NCI-H2107 (cell line): ENCODE results near the gene MTCL1.
"Not testable (repeated sequence)": the region's sequence is repeated elsewhere in the genome, so short reads cannot be mapped to it uniquely, and the experiment has no call there.

ENCODE experiments used
- DNase-seq: peaks from one replicate; lab custom pipeline; 2025; lab: John Stamatoyannopoulos, UW

The MTCL1 gene

DNA sequence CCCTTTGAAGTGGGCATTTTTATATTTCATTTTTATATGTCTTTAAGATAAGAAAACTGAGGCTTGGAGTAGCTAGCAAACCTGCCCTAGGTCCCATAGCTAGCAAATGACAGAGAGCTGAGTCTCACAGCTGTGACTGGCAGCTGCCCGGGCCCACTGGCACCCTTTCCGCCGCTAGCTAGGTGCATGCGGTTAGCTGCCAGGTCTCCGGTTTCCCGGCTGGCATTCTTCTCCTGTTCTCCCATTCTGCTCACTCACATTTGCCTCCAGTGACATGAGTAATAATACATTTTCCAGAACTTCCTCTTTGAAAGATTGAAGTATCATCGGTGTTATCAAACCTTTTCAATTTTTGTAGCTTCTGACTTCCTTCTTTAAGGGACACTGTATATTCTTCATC, 38.7 kb downstream of the MTCL1 start:
- no peak for DNase-seq

DNA sequence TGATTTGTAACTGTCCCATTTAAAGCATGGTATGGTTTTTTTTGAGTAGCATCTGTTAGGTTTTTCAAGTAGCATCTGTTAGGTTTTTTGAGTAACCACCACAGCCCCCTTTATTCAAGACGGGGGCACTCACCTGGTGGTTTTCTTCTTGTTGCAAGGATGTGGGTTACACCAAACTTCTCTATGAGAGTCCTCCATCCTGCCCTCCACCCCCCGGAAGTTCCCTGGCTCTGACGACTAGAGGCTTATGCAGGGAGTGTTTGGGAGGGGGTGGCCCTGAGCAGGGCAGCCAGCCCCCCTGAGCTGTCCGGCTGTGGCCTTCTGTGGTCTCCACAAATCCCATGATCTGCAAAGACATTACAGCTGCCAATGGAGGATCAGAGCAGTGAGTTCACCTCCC, 39.3 kb downstream of the MTCL1 start:
- DNase-seq: no peak

DNA sequence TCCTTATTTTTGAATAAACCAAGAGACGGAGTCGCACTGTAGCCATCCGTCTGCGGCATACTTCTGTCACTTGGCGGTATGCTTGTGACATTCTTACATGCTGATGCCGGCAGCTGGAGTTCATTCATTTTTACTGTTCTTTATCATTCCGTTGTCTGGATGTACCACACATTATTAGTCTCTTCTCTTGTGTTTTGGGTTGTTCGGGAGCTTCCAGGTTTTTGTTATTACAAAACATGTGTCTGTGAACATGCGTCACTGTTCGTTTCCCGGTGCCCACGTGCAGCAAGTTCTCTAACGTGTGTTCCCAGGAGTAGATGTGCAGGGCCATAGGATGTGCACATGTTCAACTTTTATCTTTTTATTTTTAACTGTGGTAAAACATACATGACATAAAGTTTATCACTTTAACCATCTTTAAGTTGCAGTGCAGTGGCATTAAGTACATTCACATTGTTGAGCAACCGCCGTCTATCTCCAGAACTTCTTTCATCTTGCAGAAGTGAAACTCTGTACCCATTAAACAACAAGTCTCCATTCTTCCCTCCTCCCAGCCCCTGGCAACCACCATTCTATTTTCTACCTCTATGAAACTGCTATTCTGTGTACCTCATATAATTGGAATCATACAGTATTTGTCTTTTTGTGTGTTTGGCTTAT, 40.1 kb downstream of the MTCL1 start:
- DNase-seq: no peak

DNA sequence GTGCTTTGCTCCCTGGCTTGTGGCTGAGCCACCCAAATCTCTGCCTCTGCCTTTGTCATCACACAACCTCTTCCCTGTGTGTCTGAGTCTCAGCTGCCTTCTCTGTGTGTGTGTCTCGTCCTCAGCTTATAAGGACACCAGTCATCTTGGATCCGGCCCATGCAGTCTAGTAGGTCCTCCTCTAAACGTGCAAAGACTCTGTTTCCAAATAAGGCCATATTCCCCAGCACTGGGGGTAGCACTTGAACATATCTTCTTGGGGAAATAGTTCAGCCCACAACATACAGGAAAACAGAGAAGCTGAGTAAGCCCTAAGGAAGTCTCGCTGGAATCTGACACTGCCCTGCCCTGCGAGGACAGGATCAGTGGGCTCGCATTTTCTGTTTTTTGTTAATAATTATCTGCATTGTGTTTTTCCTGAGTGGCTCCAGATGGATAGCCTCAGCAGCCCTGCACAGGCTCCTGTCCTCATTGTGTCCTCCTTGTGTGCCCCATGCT, 42.1 kb downstream of the MTCL1 start:
- no peak for DNase-seq

DNA sequence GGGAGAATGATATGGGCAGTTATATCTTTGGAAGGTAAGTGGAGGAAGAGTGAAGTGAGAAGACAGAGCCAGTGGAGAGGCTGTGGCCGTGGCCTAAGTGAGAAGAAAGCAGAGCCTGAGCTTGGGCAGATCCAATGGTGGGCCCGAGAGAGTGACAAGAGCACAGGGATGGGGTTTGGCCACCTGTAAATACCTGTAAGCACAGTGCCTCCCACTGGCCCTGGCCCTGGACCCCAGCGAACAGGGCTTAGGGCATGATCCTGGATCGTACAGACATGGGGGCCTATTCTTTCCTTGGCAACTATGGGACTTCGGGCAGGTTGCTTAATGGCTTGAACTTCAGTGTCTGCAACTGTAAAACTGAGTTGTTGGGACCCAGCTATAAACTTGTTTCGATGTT, 44.1 kb downstream of the MTCL1 start:
- no peak for DNase-seq

DNA sequence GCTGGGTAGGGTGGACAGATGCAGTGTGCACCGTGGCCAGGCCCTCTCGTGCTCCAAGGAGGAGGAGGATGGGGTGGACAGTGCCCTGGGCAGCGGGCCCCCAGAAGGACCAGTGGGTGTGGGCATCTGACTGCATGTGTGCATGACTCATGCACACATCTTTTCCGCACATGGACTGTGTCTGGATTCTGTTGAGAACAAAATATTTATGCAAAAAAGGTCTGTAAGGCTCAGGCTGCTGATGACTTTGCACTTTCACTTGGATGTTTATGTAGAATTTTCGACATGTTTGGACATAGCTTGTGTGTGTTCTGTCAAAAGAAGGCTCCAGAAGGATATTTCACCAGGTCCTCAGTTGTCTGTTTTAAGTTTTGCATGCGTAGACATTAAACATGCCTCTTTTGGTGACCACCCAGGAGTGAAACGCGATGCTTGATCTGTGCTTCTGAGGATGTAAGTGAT, 45.6 kb downstream of the MTCL1 start:
- no peak for DNase-seq

DNA sequence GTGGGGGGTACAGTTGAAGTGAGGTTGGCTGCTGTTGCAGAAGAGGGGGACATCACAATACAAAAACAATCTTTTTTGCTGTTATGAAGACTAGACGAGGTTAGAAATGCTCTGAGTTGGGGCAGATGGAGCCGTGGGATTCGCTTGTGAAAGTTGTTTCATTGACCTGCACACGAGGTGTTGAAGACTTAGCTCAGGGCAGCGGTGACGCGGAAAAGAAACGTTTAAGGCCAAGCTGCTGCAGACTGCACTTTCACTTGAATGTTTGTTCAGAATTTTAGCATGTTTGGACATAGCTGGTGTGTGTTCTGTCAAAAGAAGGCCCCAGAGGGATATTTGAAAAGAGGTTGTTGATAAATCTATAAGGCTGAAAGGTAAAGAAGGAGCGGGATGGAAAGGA, 46.3 kb downstream of the MTCL1 start:
- DNase-seq: no peak

DNA sequence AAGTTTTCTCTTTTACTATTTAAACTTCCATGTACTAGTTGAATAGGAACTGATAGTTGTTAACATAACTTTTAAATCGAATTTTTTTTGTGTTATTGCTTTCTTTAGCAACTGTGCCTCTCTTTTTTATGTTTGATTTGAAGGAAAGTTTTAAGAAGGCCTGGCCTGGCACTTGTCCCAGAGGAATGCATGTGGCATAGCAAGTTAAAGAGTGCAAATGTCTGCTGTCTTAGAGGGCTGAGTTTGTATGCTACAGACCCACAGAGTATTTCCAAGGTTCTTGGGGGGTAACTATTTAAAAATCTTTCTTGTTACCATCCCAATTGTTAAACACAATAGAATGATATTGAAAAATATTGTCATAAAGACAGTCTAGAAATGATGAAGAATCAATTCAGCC, 47.0 kb downstream of the MTCL1 start:
- DNase-seq: no peak

DNA sequence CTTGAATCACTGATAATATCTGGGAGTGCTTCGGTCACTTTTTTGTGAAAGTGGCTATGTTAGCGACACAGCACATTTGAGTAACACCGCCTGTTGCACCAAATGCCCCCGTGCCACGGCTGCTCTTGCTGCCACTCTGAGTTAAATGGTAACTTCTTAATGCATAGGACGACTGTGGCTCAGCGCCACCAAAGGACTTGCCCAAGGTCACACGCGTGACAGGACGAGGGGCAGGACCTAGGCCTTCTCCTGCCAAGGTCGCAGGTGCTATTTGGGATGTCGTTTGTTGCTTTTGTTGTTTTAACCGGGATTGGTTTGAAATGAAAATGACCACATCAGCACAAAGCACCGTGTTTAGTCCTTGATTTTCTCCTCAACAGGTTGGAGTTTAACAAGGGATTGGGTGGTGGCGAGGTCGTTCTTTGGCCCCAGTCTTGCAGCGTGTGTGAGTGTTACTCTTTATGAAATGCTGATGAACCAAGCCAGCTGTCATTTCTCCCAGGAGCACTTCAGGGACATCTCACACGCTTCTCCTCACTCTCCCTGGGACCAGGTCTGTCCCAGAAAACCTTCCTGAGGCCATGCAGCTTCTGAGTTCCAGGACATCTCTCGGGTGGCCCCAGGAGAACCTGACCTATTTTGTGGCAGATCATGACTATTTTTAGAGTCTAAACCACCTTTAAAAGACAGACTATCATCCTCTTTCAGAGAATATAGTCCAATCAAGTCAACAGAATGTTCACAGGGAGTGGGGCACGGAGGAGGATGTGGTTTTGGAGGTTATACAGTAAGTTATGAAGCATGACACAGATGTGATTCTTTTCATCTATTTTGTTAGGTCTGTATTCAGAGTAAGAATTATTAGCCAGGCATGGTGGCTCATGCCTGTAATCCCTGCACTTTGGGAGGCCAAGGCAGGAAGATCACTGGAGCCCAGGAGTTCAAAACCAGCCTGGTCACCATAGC, 49.9 kb downstream of the MTCL1 start:
- DNase-seq: no peak

DNA sequence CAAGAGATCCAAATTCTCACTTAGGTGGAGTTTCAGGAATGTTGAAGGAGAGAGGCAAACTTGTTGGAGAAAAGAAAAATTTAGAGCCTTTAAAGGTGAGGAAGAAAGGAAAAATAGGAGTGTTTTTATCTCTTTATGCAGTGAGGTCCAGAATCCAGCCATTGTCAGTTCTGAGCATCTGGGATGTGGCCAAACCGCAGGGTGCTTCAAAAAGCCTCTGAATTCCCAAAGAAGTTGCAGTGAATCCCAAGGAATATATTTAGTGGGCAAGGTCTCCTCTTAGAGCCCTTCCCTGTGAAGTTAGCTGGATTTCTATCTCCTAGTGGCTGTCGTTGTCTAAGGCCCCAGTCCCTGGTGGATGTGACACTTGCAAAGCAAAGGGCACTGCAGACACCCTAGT, 51.2 kb downstream of the MTCL1 start:
- no peak for DNase-seq

DNA sequence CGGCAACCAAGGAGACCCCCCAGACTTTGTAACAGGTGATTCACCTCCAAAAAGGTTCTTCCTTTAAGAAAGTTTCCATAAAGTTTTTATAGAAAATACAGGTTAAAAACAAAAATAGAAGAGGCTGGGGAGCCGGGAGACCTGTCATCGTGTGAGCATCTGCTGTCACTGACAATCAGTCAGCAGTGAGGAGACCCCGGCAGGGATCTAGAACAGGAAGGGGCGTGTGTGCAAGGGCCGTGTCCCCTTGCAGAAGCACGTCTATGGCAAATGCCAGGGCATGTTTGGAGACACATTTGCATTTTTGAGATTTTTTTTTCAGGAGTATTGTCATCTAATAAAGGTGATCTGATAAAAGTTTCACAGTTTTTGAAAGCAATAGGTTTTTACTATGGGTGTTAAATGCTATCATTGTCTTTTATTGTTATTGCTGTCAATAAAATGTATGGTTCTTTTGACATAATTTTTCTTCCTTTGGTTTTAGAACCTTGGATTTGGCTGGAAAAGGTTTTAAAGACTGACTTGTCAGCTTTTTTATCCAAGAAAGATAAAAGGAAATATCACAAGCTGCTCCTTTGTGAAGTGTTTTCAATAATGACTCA, 52.1 kb downstream of the MTCL1 start:
- no peak for DNase-seq

DNA sequence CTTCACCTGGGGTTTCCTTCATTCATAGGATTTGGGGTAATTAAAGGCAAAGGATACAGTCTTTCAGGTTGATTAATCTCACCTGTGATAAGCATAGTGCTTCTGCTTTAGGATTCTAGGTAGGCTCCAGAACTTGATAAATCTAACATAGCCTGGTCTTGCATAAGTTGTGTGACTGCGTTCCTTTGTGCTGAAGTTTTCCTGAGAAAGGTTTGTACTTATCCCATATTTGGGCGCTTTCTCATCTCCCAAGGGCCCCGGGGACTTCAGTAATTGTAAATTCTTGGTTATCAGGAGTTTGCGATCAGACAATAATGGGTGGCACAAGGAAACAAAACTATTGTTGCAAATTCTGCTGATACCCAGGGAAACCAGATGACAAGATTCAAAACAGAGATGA, 53.1 kb downstream of the MTCL1 start:
- no peak for DNase-seq

DNA sequence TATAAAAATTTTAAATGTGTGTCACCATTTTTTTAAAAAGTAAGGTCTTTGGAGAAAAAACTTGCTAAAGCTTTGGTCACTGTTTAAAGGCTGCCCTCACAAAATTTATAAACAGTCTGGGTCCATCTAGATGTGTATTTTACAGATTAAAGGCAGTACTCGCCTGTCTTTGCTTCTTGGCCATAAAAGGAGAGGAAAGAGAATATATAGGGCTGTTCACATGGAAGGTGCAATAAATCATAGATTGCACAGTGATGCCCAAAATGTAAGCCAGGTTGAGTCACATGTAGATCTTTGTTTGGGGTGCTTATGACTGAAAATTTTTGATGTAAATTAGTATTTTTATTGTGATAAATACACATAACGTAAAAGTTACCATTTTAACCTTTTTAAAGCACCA, 55.6 kb downstream of the MTCL1 start:
- DNase-seq: no peak

DNA sequence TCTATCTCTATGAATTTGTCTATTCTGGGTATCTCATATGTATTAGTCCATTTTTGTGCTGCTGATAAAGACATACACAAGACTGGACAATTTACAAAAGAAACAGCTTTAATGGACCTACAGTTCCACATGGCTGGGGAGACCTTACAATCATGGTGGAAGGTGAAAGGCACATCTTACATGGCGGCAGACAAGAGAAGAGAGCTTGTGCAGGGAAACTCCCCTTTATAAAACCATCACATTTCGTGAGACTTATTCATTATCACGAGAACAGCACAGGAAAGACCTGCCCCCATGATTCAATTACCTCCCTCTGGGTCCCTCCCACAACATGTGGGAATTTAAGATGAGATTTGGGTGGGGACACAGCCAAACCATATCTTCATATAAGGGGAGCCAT, 56.2 kb downstream of the MTCL1 start:
- not testable (repeated sequence) for DNase-seq

DNA sequence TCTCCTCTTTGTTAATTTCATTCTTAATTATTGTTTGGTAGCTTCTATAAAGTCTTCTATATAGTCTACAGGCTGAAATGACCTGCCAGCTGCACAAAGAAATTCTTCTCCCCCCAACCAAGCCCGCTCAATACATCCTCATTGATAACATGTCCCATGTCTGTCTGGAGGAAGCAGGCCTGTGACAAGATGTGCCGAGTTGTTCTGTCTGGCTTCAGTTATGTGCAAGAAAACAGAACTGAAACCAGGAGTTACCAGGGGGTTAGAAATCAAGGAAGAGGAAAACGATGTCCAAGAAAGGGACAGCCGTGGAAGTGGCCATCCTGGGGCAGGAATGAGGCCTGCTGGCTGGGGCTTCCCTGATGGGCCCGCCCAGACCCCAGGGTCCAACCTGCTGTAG, 57.6 kb downstream of the MTCL1 start:
- no peak for DNase-seq

DNA sequence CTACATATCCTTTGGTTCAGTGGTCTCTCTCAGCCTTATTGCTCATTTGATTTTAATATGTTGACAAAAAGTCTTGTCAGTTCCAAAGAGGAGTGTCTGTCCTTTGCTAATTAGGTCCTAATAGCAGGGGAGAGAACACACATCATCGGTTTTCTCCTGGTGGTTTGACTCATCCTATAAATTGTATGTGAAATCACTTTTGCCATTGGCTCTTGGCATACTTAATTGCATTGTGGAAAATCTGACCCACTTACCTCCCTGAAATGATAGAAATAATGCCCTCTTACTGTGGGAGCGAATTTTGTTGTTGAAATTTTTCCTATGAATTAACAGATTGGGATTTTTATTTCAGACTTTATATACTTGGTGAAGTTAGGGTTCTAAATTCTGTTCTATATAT, 58.3 kb downstream of the MTCL1 start:
- DNase-seq: no peak

DNA sequence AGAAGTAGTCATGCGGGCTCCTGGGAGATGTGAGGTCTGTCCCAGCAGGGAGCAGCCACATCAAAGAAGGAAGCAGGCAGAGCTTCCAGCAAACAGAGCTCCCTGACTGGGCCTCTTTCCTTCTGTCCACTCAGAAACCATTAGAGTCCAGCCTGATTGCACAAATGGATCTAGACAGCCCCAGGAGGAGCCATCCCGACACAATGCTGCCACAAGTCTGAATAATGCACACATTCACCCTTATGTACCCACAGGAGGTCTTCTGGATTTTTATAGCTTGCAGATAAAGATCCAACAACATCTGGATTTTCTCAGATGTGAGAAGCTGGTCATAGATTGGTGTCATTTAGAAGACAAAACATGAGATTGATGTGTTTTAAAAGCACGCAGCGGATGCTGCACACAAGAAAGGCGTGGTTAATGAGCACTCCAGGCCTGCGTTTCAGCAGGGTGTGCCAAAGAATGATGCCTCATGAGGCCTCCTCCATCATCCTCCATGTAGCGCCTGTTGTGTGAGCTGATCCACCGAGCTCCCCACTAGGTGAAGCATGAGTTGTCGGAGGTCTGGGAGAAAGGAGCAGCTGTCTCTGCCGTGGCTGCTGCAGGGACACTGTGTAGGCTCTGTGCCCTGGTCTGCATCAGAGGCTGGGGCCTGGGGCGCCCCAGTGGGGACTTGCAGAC, 60.6 kb downstream of the MTCL1 start:
- no peak for DNase-seq

DNA sequence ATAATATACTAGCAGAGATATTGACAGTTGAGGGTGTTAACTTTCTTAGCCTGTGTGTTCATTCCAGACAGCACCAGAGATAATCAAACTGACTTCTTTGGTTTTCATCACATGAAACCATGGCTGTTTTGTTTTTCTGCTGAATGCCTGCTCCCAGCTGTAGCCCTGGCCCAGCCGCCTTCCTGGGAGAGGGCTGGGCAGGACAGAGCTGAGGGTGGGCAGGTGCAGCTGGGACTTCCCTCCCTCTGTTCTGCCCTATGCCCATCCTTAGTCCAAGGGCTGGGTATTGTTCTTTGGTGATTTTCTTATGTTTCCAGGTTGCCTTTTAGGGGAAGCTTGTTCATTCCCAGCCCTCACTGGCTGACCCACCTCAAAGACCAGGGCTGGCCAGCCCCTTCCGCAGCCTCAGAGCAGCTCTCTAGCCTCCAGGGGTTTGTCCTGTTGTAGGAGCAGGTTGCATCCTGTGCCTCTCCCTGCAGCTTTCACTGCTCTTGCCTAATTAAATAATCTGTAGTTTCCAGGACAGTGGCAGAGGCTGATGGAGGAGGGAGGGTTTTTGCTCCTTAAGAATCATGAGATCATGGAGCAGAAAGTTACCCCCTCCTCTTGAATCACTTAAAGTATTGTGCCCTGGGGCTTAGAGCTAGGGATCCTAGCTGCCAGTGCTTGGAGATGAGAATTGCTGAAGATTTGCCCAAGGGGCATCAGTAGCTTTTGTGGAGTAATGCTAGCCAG, 61.4 kb downstream of the MTCL1 start:
- DNase-seq: no peak

DNA sequence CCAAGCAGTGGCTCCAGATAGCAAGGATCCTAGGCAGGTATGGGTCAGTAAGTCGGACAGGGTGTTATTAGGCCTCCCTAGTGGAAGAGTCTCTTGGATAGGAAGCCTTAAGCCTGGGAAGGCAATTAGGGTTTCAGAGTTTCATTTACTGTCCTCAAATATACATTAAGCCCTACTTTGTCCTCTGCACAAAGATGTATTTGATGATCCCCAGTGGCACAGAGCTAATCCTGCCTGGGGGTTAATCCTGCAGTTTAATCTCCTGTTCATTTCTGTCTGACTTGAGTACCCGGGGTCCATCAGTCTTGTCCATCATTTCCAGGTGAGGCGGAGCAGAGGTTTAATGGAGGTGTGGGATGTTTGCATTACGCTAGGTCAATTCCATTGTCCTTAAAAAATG, 62.0 kb downstream of the MTCL1 start:
- DNase-seq: no peak

DNA sequence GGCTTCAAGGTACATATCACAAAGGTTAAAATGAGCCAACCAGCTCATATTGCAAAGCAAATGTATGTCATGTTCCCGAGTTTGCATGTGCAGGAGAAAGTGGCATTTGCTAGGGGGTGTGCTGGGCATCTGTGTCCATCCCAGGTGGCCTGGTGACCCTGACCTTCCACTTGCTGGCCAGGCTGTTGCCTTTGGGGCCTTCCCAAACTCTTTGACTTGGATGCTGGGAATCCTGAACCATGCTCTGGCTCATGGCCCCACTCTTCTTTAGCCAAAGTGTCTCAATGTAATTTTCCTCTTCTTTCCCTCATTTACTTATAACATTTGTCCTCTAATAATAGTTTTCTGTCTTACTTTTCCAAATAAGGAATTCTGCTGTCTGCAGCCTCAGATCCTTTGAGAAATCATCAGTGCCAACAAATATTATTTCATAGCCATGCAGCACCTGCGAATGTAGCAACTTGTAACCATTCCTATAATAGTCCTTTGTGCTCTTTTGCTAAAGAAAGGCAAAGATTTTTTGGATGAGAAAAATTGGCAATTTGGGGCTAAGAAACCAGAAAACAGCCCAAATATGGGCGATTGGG, 64.2 kb downstream of the MTCL1 start:
- DNase-seq: no peak

DNA sequence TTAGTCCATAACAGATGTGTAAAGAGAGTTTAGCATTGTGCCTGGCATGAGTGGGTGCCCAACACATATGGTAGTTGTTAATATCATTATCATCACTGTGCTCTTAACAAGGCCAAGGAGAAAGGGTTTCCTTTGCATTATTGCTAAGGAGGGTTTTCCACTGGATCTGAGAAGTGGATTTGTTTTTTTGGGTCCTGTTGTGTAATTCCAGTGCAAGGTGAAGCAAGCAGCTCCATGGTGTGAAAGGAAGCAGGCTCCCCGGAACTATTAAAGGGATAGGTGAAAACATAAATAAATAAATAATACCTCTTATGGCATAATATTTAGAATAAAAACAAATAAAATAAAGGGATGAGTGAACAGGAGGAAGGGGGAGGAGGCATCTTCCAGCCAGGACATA, 65.3 kb downstream of the MTCL1 start:
- DNase-seq: no peak
